Neural progenitor cell (in vitro differentiated cells): Measurements from ENCODE around the gene C2orf49.

ENCODE experiments used
- CTCF ChIP-seq: fragments of 200-600 bp; sonication (generic); IDR thresholded peaks from 2 replicates; pipeline ENCODE4 v1.5.1; 2017; ENCODE audit warnings: antibody characterized with exemption, mild to moderate bottlenecking
- EZH2phosphoT487 ChIP-seq: fragments of 200-600 bp; sonication (generic); IDR thresholded peaks from 2 replicates; pipeline ENCODE4 v1.6.1; 2017; ENCODE audit warnings: antibody characterized with exemption

GRCh38 chr2:105383432-105384166 lies 46.3 kb downstream of the C2orf49 start:
- TF ChIP-seq CTCF (no peak), EZH2phosphoT487 (no peak)
